Keratinocyte (primary cell): Measurements from ENCODE around the gene NPR1. TPM values are rescaled to one million over a fixed set of nuclear protein-coding genes. Genes with fewer than 3 reads are reported as not detected.

ENCODE experiments used
- DNase-seq: peaks from one replicate; pipeline ENCODE4 v3.0.0-alpha.2; 2011; ENCODE audit warnings: low read depth, missing footprints, low spot score
- FAIRE-seq: peaks from 2 replicates; lab custom pipeline; 2011; peaks lifted over from hg19 to GRCh38; lab: Jason Lieb, UNC
- H2AFZ ChIP-seq: 2 replicates; pipeline ENCODE4 v1.6.0; 2012; ENCODE audit warnings: low read length, control low read depth, inconsistent platforms; ENCODE audit not compliant: control insufficient read depth
- H3K27ac ChIP-seq: 2 replicates; pipeline ENCODE4 v1.5.1; 2011; ENCODE audit warnings: low read length; ENCODE audit not compliant: control insufficient read depth, insufficient read depth
- H3K27me3 ChIP-seq: 3 replicates; pipeline ENCODE4 v1.6.0; 2011; ENCODE audit warnings: low read length; ENCODE audit not compliant: control insufficient read depth, insufficient read depth; ENCODE audit errors: extremely low read depth
- H3K36me3 ChIP-seq, 2 experiments: 2 replicates in 1 of 2; 3 replicates in 1 of 2; pipeline ENCODE4 v1.5.1; 2011; ENCODE audit warnings: low read length in 2 of 2, mild to moderate bottlenecking in 1 of 2; ENCODE audit not compliant: control insufficient read depth in 2 of 2, insufficient read depth in 2 of 2; ENCODE audit errors: extremely low read depth in 1 of 2
- H3K4me1 ChIP-seq: 3 replicates; pipeline ENCODE4 v1.5.1; 2011; ENCODE audit warnings: low read length; ENCODE audit not compliant: control insufficient read depth, insufficient read depth; ENCODE audit errors: extremely low read depth
- H3K4me2 ChIP-seq: 3 replicates; pipeline ENCODE4 v1.6.0; 2011; ENCODE audit warnings: low read depth, low read length; ENCODE audit not compliant: control insufficient read depth, insufficient read depth; ENCODE audit errors: extremely low read depth
- H3K4me3 ChIP-seq, 3 experiments: fragments of 200-600 bp in 1 of 3; sonication (generic) in 1 of 3; 2 replicates in 2 of 3; 3 replicates in 1 of 3; pipeline ENCODE4 v1.5.1; 2011 to 2016; ENCODE audit warnings: low read length in 3 of 3, mild to moderate bottlenecking in 3 of 3, control low read depth in 2 of 3, inconsistent platforms in 1 of 3, low read depth in 1 of 3, mixed read lengths in 1 of 3, mixed run types in 1 of 3, moderate library complexity in 1 of 3; ENCODE audit not compliant: control insufficient read depth in 2 of 3, insufficient read depth in 2 of 3; ENCODE audit errors: extremely low read depth in 1 of 3
- H3K79me2 ChIP-seq: 2 replicates; pipeline ENCODE4 v1.6.0; 2012; ENCODE audit warnings: low read length; ENCODE audit not compliant: control insufficient read depth, insufficient read depth
- H3K9ac ChIP-seq: 3 replicates; pipeline ENCODE4 v1.6.0; 2011; ENCODE audit warnings: low read length; ENCODE audit not compliant: control insufficient read depth, insufficient read depth; ENCODE audit errors: extremely low read depth
- H3K9me1 ChIP-seq: 3 replicates; pipeline ENCODE4 v1.6.0; 2011; ENCODE audit warnings: low read length; ENCODE audit not compliant: control insufficient read depth, insufficient read depth; ENCODE audit errors: extremely low read depth
- H3K9me3 ChIP-seq: 2 replicates; pipeline ENCODE4 v1.5.1; 2012; ENCODE audit warnings: low read depth, low read length; ENCODE audit not compliant: control insufficient read depth
- H4K20me1 ChIP-seq: 3 replicates; pipeline ENCODE4 v1.6.0; 2011; ENCODE audit warnings: low read length; ENCODE audit not compliant: control insufficient read depth, insufficient read depth; ENCODE audit errors: extremely low read depth
- EZH2 ChIP-seq: IDR thresholded peaks from one replicate; pipeline ENCODE4 v1.6.1; 2012; ENCODE audit warnings: inconsistent platforms, mild to moderate bottlenecking, low read length, moderate library complexity
- dilution Hi-C: fragments of 300-500 bp; cut with MboI; formaldehyde crosslinking; loops from one replicate; pipeline ENCODE4 v1.7.0; 2020; ENCODE audit warnings: low sequenced_read_pairs; ENCODE audit not compliant: extremely low pct_ligation_motif_present
- polyA plus RNA-seq, 5 experiments: library from polyadenylated mRNA; depleted of rRNA in 3 of 5; stranded (reverse) in 3 of 5; stranded (forward) in 1 of 5; unstranded in 1 of 5; fragments of >200 nt; gene quantifications; 1 replicate in 1 of 5; 2 replicates in 3 of 5; 3 replicates in 1 of 5; pipeline versions ENCODE4 v1.2.1 to v1.2.3, GENCODE V29; 2011 to 2012; ENCODE audit warnings: missing spikeins in 2 of 5, low read depth in 1 of 5, low replicate concordance in 1 of 5
- TF ChIP-seq, protein P1 (sequence below), 3 experiments: IDR thresholded peaks in 1 of 3; conservative IDR thresholded peaks in 1 of 3; optimal IDR thresholded peaks in 1 of 3; 2 replicates in 2 of 3; 3 replicates in 1 of 3; pipeline versions ENCODE3 to v1.5.1; 2011; ENCODE audit warnings: low read length in 3 of 3, mild to moderate bottlenecking in 3 of 3, moderate library complexity in 2 of 3, control low read depth in 1 of 3, inconsistent platforms in 1 of 3; ENCODE audit not compliant: insufficient read depth in 2 of 3; ENCODE audit errors: extremely low read depth in 1 of 3

The NPR1 gene
- polyA plus RNA-seq, 1 donor (not counting 4 experiments of a cell fraction or from before 2014, with no cell fraction given) = not detected

DNA sequence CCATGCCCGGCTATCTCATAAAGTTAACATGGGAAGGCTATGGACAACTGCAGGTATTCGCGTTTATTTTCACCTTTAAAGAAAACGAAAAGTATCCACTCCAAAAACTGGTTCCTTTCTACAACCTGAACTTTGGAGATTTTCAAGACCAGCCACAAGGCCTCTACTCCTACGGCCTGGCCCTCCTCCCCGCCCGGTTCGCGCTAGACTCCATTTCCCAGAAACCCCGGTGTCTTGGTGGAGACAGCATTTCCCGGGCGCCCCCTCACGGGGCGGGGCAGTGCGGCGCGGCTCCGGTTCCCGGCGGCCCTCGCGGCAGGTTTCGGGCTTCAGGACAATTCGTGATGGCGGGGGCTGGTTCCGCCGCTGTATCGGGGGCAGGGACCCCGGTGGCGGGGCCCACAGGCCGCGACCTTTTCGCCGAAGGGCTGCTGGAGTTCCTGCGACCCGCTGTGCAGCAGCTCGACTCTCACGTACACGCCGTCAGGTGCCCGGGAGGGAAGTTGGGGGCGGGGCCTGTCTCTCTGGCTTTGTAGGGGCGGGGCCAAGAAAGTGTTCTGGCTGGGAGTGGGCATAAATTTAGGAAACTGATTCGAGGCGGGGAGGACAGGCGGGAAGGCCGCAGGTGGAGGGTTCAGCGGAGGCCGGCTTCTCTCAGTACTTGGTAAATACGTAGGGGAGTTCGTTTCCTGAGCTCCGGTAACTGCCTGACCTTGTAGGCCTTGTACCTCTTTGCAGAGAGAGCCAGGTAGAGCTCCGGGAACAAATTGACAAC lies 19.9 kb upstream of the NPR1 start, which contains the start of gene SNAPIN:
TSS of gene SNAPIN (plus strand) at position 304 of the 775 bp plus-strand sequence. CDS start at position 345, 41 bp downstream.
- TF ChIP-seq EZH2 = no peak
- TF ChIP-seq, protein P1, sequence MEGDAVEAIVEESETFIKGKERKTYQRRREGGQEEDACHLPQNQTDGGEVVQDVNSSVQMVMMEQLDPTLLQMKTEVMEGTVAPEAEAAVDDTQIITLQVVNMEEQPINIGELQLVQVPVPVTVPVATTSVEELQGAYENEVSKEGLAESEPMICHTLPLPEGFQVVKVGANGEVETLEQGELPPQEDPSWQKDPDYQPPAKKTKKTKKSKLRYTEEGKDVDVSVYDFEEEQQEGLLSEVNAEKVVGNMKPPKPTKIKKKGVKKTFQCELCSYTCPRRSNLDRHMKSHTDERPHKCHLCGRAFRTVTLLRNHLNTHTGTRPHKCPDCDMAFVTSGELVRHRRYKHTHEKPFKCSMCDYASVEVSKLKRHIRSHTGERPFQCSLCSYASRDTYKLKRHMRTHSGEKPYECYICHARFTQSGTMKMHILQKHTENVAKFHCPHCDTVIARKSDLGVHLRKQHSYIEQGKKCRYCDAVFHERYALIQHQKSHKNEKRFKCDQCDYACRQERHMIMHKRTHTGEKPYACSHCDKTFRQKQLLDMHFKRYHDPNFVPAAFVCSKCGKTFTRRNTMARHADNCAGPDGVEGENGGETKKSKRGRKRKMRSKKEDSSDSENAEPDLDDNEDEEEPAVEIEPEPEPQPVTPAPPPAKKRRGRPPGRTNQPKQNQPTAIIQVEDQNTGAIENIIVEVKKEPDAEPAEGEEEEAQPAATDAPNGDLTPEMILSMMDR (optimal IDR thresholded peaks at IDR 0.05 in 1 of 3, IDR thresholded peaks at IDR 0.05 in 1 of 3, conservative IDR thresholded peaks at IDR 0.05 in 1 of 3; ENCODE audit: extremely low read depth in 1 of 3, insufficient read depth in 2 of 3, low read length in 3 of 3) = peak in 1 of 3 experiments; percentile 3
- no peak for DNase-seq
- Histone ChIP-seq H3K9ac (peak within 1 kb of the TSS; percentile 86), H3K4me2 (peak within 1 kb of the TSS; percentile 91), H3K36me3 (peaks cover 13 to 18% of the 10 kb centered on the region in 2 experiments), H3K27me3 (no peaks in the 10 kb centered on the region), H4K20me1 (no peaks in the 10 kb centered on the region), H2AFZ (peak within 1 kb of the TSS; percentile 94), H3K4me3 (peak within 1 kb of the TSS; percentile 69 to 97 (median 94)), H3K9me3 (no peaks in the 10 kb centered on the region), H3K79me2 (peaks cover 13% of the 10 kb centered on the region), H3K4me1 (peaks cover 4% of the 10 kb centered on the region), H3K27ac (peak within 1 kb of the TSS; percentile 80), H3K9me1 (no peaks in the 10 kb centered on the region)
- no peak for FAIRE-seq
- dilution Hi-C loops = no loop called here

DNA sequence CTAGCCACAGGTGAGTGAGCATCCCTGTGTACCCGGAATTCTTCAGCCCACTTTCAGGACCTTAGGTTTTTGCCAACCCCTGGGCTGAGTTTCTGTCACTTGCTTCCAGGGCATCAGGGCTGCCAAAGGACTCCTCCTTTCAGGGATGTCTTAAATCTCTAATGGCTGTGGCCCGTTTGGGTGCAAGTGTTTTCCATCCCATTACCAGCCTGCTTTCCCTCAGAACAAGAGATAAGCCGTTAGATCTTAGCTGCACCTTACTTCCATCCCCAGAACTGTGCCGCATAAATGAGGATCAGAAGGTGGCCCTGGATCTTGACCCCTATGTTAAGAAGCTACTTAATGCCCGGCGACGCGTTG lies 19.3 kb upstream of the NPR1 start:
- H3K36me3 ChIP-seq = peaks cover 14 to 23% of the 10 kb centered on the region in 2 experiments
- peak overlapping the region; percentile 69 to 97 (median 94) for H3K4me3 ChIP-seq
- no peak for DNase-seq
- peaks cover 4% of the 10 kb centered on the region for H3K4me1 ChIP-seq
- H2AFZ ChIP-seq = peak overlapping the region; percentile 94
- no peaks in the 10 kb centered on the region for H3K27me3 ChIP-seq
- TF ChIP-seq EZH2 = no peak
- TF ChIP-seq, protein P1 (optimal IDR thresholded peaks at IDR 0.05 in 1 of 3, IDR thresholded peaks at IDR 0.05 in 1 of 3, conservative IDR thresholded peaks at IDR 0.05 in 1 of 3; ENCODE audit: extremely low read depth in 1 of 3, insufficient read depth in 2 of 3, low read length in 3 of 3) = no peak
- no peaks in the 10 kb centered on the region for H3K9me1 ChIP-seq
- H4K20me1 ChIP-seq = no peaks in the 10 kb centered on the region
- no peak for FAIRE-seq
- H3K4me2 ChIP-seq = peak overlapping the region; percentile 91
- peaks cover 13% of the 10 kb centered on the region for H3K79me2 ChIP-seq
- dilution Hi-C loops = no loop called here
- H3K9me3 ChIP-seq = no peaks in the 10 kb centered on the region
- H3K9ac ChIP-seq = peak overlapping the region; percentile 86
- peak overlapping the region; percentile 80 for H3K27ac ChIP-seq
